Ascending aorta (tissue), 2 donors: Measurements from ENCODE around the gene AOC1. TPM values are rescaled to one million over a fixed set of nuclear protein-coding genes. Genes with fewer than 3 reads are reported as not detected.
"Not testable (repeated sequence)": the region's sequence is repeated elsewhere in the genome, so short reads cannot be mapped to it uniquely, and the experiment has no call there.

ENCODE experiments used
- DNase-seq, 2 donors: peaks; one replicate each; pipeline ENCODE4 v3.0.0-alpha.2; 2019; ENCODE audit warnings: low spot score in 2 of 2
- H3K27ac ChIP-seq, 2 donors: fragments of 200-600 bp; sonication (generic); one replicate each; pipeline ENCODE4 v1.5.1; 2016 to 2017; ENCODE audit warnings: mild to moderate bottlenecking in 1 of 2
- H3K27me3 ChIP-seq: fragments of 200-600 bp; sonication (generic); one replicate; pipeline ENCODE4 v1.5.1; 2017
- H3K36me3 ChIP-seq, 2 donors: fragments of 200-600 bp; sonication (generic); one replicate each; pipeline ENCODE4 v1.5.1; 2016
- H3K4me1 ChIP-seq, 2 donors: fragments of 200-600 bp; sonication (generic); one replicate each; pipeline ENCODE4 v1.5.1; 2016 to 2017; ENCODE audit warnings: mild to moderate bottlenecking in 1 of 2
- H3K4me3 ChIP-seq, 2 donors: fragments of 200-600 bp; sonication (generic); one replicate each; pipeline ENCODE4 v1.5.1; 2016 to 2017; ENCODE audit warnings: mild to moderate bottlenecking in 1 of 2
- H3K9me3 ChIP-seq, 2 donors: fragments of 200-600 bp; sonication (generic); one replicate each; pipeline ENCODE4 v1.5.1; 2016
- intact Hi-C: fragments of 100-400 bp; cut with DNase I; formaldehyde crosslinking; loops from one replicate; pipeline ENCODE4 v1.15.1; 2023
- total RNA-seq: library from RNA; depleted of rRNA; stranded (reverse); fragments of >200 nt; gene quantifications from one replicate; pipeline ENCODE4 v1.1.0, GENCODE V29; 2016
- TF ChIP-seq, protein P1 (sequence below), 3 experiments: fragments of 200-600 bp in 2 of 3; fragments of 450-650 bp in 1 of 3; sonication (generic) in 2 of 3; IDR thresholded peaks; one replicate each; pipeline ENCODE4 v1.5.1; 2016 to 2019; ENCODE audit warnings: antibody characterized with exemption in 3 of 3, mild to moderate bottlenecking in 1 of 3, moderate library complexity in 1 of 3

Gene AOC1
- total RNA-seq, 1 donor from 2014 or later: 0.75 TPM

DNA sequence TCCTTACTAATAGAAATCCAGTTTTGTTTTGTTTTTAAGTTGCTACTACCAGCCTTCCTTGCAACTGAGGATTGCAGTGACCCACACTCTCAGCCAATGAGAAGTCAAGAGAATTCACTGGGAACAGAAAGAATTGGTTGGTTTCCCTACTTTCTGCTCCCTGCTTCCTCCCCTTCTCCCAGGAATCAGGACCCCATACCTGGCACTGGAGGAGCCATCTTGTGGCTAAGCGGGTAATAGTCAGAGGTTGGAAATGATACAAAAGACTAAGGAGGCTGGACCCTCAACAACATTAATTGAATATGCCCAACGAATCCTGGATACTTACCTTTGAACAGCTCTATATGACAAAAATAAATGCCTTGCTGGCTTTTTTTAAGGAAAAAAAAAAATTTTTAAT, 45.5 kb upstream of the AOC1 start:
- Histone ChIP-seq H3K9me3 (peaks cover 0 to 8% of the 10 kb centered on the region in 2 donors), H3K4me1 (no peaks in the 10 kb centered on the region), H3K27me3 (no peaks in the 10 kb centered on the region), H3K4me3 (no peak overlapping the region), H3K27ac (no peak overlapping the region), H3K36me3 (no peaks in the 10 kb centered on the region)
- TF ChIP-seq, protein P1, sequence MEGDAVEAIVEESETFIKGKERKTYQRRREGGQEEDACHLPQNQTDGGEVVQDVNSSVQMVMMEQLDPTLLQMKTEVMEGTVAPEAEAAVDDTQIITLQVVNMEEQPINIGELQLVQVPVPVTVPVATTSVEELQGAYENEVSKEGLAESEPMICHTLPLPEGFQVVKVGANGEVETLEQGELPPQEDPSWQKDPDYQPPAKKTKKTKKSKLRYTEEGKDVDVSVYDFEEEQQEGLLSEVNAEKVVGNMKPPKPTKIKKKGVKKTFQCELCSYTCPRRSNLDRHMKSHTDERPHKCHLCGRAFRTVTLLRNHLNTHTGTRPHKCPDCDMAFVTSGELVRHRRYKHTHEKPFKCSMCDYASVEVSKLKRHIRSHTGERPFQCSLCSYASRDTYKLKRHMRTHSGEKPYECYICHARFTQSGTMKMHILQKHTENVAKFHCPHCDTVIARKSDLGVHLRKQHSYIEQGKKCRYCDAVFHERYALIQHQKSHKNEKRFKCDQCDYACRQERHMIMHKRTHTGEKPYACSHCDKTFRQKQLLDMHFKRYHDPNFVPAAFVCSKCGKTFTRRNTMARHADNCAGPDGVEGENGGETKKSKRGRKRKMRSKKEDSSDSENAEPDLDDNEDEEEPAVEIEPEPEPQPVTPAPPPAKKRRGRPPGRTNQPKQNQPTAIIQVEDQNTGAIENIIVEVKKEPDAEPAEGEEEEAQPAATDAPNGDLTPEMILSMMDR (IDR thresholded peaks at IDR 0.05): no peak
- DNase-seq: no peak
- intact Hi-C loops: no loop called here

DNA sequence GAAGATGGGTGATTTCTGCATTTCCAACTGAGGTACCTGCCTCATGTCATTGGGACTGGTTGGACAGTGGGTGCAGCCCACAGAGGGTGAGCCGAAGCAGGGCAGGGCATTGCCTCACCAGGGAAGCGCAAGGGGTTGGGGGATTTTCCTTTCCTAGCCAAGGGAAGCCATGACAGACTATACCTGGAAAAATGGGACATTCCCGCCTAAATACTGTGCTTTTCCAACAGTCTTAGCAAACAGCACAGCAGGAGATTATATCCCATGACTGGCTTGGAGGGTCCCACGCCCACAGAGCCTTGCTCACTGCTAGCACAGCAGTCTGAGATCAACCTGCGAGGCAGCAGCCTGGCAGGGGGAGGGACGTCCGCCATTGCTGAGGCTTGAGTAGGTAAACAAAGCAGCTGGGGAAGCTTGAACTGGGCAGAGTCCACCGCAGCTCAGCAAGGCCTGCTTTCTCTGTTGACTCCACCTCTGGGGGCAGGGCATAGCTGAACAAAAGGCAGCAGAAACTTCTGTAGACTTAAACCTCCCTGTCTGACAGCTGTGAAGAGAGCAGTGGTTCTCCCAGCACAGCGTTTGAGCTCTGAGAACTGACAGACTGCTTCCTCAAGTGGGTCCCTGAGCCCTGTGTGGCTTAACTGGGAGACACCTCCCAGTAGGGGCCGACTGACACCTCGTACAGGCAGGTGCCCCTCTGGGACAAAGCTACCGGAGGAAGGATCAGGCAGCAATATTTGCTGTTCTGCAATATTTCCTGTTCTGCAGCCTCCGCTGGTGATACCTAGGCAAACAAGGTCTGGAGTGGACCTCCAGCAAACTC, 44.5 kb upstream of the AOC1 start:
- H3K4me3 ChIP-seq, H3K36me3 ChIP-seq, H3K4me1 ChIP-seq, intact Hi-C loops, H3K27me3 ChIP-seq, H3K27ac ChIP-seq, H3K9me3 ChIP-seq, DNase-seq: not testable (repeated sequence)

GRCh38 chr7:150814328-150815001, 37.9 kb upstream of the AOC1 start:
- Histone ChIP-seq H3K9me3 (peaks cover 3 to 19% of the 10 kb centered on the region in 2 donors), H3K27me3 (no peaks in the 10 kb centered on the region), H3K4me3 (no peak overlapping the region), H3K27ac (no peak overlapping the region), H3K4me1 (no peaks in the 10 kb centered on the region), H3K36me3 (no peaks in the 10 kb centered on the region)
- intact Hi-C loops: no loop called here
- TF ChIP-seq, protein P1 (IDR thresholded peaks at IDR 0.05): no peak
- no peak for DNase-seq

DNA sequence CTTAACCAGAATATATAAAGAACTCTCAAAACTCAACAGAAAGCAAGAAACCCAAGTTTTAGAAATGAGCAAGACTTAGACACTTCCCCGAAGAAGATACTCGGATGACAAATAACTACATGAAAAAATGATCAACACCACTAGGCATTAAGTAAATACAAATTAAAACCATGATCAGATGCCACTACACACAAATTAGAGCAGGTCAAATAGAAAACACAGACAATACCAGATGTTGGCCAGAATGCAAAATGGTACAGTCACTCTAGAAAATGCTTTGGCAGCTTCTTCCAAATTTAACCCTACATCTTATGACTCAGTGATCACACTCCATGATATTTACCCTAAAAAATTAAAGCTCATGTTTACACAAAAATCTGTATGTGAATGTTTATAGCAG, 33.3 kb upstream of the AOC1 start:
- TF ChIP-seq, protein P1 (IDR thresholded peaks at IDR 0.05): no peak
- Histone ChIP-seq H3K27ac (no peak overlapping the region), H3K4me1 (no peaks in the 10 kb centered on the region), H3K27me3 (no peaks in the 10 kb centered on the region), H3K36me3 (no peaks in the 10 kb centered on the region), H3K4me3 (no peak overlapping the region), H3K9me3 (peaks cover 3 to 19% of the 10 kb centered on the region in 2 donors)
- DNase-seq: no peak
- intact Hi-C loops: no loop called here

DNA sequence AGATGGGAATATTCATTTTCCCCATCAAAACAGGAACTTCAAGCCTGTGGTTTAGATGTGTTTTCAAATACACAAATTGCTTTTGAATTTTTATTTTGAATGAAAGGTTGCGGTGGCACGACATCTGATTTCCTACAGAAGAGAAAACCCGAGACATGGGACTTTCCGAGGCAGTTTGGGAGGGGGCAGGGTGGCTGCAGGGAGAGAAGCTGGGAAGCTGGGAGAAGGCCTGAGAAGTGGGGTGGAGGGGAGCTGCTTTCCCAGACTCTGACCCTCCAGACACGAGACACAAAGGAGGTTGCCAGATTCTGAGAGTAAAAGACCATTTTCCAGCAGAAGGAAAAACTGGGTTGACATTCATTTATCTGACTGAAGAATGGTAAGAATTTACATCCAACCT, 32.2 kb upstream of the AOC1 start:
- Histone ChIP-seq H3K4me3 (no peak overlapping the region), H3K27me3 (no peaks in the 10 kb centered on the region), H3K4me1 (no peaks in the 10 kb centered on the region), H3K9me3 (peaks cover 3 to 16% of the 10 kb centered on the region in 2 donors), H3K36me3 (no peaks in the 10 kb centered on the region), H3K27ac (no peak overlapping the region)
- TF ChIP-seq, protein P1 (IDR thresholded peaks at IDR 0.05): no peak
- no peak for DNase-seq
- intact Hi-C loops: no loop called here

GRCh38 chr7:150820578-150821198, 31.6 kb upstream of the AOC1 start:
- Histone ChIP-seq H3K9me3 (peaks cover 2 to 11% of the 10 kb centered on the region in 2 donors), H3K27ac (no peak overlapping the region), H3K36me3 (no peaks in the 10 kb centered on the region), H3K4me1 (no peaks in the 10 kb centered on the region), H3K4me3 (no peak overlapping the region), H3K27me3 (no peaks in the 10 kb centered on the region)
- TF ChIP-seq, protein P1 (IDR thresholded peaks at IDR 0.05): no peak
- DNase-seq: no peak
- intact Hi-C loops: no loop called here
